Pancreas (tissue), 10 donors: ENCODE measurements around the gene OOSP2. TPM values are rescaled to one million over a fixed set of nuclear protein-coding genes. Genes with fewer than 3 reads are reported as not detected.
A peak's percentile ranks its signal among the peaks of the same experiment; 100 is the strongest.

ENCODE experiments used
- ATAC-seq, 4 donors: fragments of 200-7000 bp; cut with Tn5 transposase; one replicate each; pipeline versions ENCODE4 v1.8.0 to v1.9.1; 2020; ENCODE audit warnings: mild to moderate bottlenecking in 4 of 4, moderate library complexity in 4 of 4
- DNase-seq, 6 donors: peaks; one replicate each; pipeline ENCODE4 v3.0.0-alpha.2; 2020
- FAIRE-seq: peaks from 2 replicates; lab custom pipeline; 2012; peaks lifted over from hg19 to GRCh38; lab: Jason Lieb, UNC
- H3K27ac ChIP-seq, 4 donors: fragments of 200-600 bp; sonication (generic); 1 replicate in 3 of 4; 2 replicates in 1 of 4; pipeline versions ENCODE4 v1.5.0 to v1.8.0; 2020
- H3K27me3 ChIP-seq, 4 donors: fragments of 200-600 bp; one replicate each; pipeline ENCODE4 v1.8.0; 2021
- H3K36me3 ChIP-seq, 3 donors: fragments of 200-600 bp; sonication (generic) in 1 of 3; one replicate each; pipeline versions ENCODE4 v1.5.0 to v1.8.0; 2020 to 2021
- H3K4me1 ChIP-seq, 3 donors: fragments of 200-600 bp; one replicate each; pipeline ENCODE4 v1.8.0; 2021
- H3K4me3 ChIP-seq, 4 donors: fragments of 200-600 bp; sonication (generic) in 2 of 4; one replicate each; pipeline versions ENCODE4 v1.5.0 to v1.8.0; 2020 to 2021
- H3K9me3 ChIP-seq, 4 donors: fragments of 200-600 bp; one replicate each; pipeline ENCODE4 v1.8.0; 2021
- CTCF ChIP-seq, 4 donors: fragments of 200-600 bp; sonication (generic) in 3 of 4; IDR thresholded peaks; one replicate each; pipeline versions ENCODE4 v1.5.0 to v1.8.0; 2021; ENCODE audit warnings: antibody characterized with exemption in 4 of 4
- WGBS, 2 donors: extraction: QIAGEN DNeasy Blood & Tissue Kit; methylation state at CpG; one replicate each; pipeline ENCODE4 v1.1.7; 2013; 5-methylcytosine and 5-hydroxymethylcytosine counted together
- intact Hi-C, 3 donors: fragments of 100-400 bp; cut with DNase I; formaldehyde crosslinking; loops; one replicate each; pipeline versions ENCODE4 v1.11.1 to v1.14.2; 2022
- polyA plus RNA-seq, 2 donors: library from polyadenylated mRNA; stranded (reverse); fragments of 200-250 nt; gene quantifications; one replicate each; pipeline ENCODE4 v1.2.3, GENCODE V29; 2013
- total RNA-seq, 6 donors: library from RNA; stranded (reverse); fragmentation: NEBNext Ultra II Directional in 4 of 6; extraction: Animal tissue kit (Norgen Biotek cat#: 25700) in 4 of 6; gene quantifications; one replicate each; pipeline versions ENCODE4 v1.2.1 to v1.2.4, GENCODE V29; 2021 to 2023
- donor health status: healthy with polysubstance abuse.
- donor health status: DM: no; HTN: no; CAD: no; lungs with moderate emphysema.
- donor health status: DM: no; HTN: no; CAD: no.
- donor health status: control.
- donor health status: control.
- donor health status: Bipolar disorder and iron deficiency.
- donor health status: DM: yes; HTN: yes; CAD: no.
- donor health status: DM: no; HTN: no; CAD: no.
- donor health status: DM: no; HTN: no; CAD: no.
- donor health status: DM: yes; HTN: yes; CAD: no.

Gene OOSP2
- total and polyA plus RNA-seq, 8 donors, result not detected

GRCh38 chr11:60077216-60077817 lies 37.1 kb downstream of the OOSP2 start:
- no peak for FAIRE-seq
- ATAC-seq, result no peak
- Histone ChIP-seq H3K4me1 (no peaks in the 10 kb centered on the region), H3K27me3 (no peaks in the 10 kb centered on the region), H3K9me3 (no peaks in the 10 kb centered on the region), H3K4me3 (no peak overlapping the region), H3K27ac (no peak overlapping the region), H3K36me3 (no peaks in the 10 kb centered on the region)
- WGBS, 2 donors, result 78 to 82% methylated on average over 15 of the region's 15 CpGs
- no peak for DNase-seq
- TF ChIP-seq CTCF (IDR thresholded peaks at IDR 0.05), result no peak
- intact Hi-C loops, result no loop called here

- no peak overlapping the region for H3K4me3 ChIP-seq
- H3K4me1 ChIP-seq, result no peaks in the 10 kb centered on the region
- TF ChIP-seq CTCF (IDR thresholded peaks at IDR 0.05), result no peak
- WGBS, 2 donors, result 81 to 83% methylated on average over 1 of the region's 1 CpG
- no peaks in the 10 kb centered on the region for H3K27me3 ChIP-seq
- intact Hi-C loops, result no loop called here
- FAIRE-seq, result no peak
- no peak for DNase-seq
- no peaks in the 10 kb centered on the region for H3K36me3 ChIP-seq
- H3K9me3 ChIP-seq, result no peaks in the 10 kb centered on the region
- no peak for ATAC-seq
- H3K27ac ChIP-seq, result no peak overlapping the region
Observed at GRCh38 chr11:60077981-60078380, 37.8 kb downstream of the OOSP2 start.

GRCh38 chr11:60078745-60079144 lies 38.5 kb downstream of the OOSP2 start:
- no peak for TF ChIP-seq CTCF (IDR thresholded peaks at IDR 0.05)
- 50 to 60% methylated on average over 4 of the region's 4 CpGs for WGBS, 2 donors
- no peak overlapping the region for H3K4me3 ChIP-seq
- no peaks in the 10 kb centered on the region for H3K27me3 ChIP-seq
- H3K36me3 ChIP-seq, result no peaks in the 10 kb centered on the region
- intact Hi-C loops, result no loop called here
- H3K4me1 ChIP-seq, result no peaks in the 10 kb centered on the region
- ATAC-seq (no peak), DNase-seq (no peak), FAIRE-seq (no peak)
- no peak overlapping the region for H3K27ac ChIP-seq
- no peaks in the 10 kb centered on the region for H3K9me3 ChIP-seq

GRCh38 chr11:60080535-60080934 lies 40.3 kb downstream of the OOSP2 start:
- Histone ChIP-seq H3K4me3 (no peak overlapping the region), H3K36me3 (no peaks in the 10 kb centered on the region), H3K9me3 (no peaks in the 10 kb centered on the region), H3K27ac (no peak overlapping the region), H3K4me1 (no peaks in the 10 kb centered on the region), H3K27me3 (no peaks in the 10 kb centered on the region)
- no peak for DNase-seq
- TF ChIP-seq CTCF (IDR thresholded peaks at IDR 0.05), result no peak
- ATAC-seq, result no peak
- no peak for FAIRE-seq
- 49 to 55% methylated on average over 3 of the region's 3 CpGs for WGBS, 2 donors
- intact Hi-C loops, result no loop called here

- no peaks in the 10 kb centered on the region for H3K27me3 ChIP-seq
- FAIRE-seq, result no peak
- DNase-seq, result no peak
- TF ChIP-seq CTCF (IDR thresholded peaks at IDR 0.05), result no peak
- H3K4me3 ChIP-seq, result no peak overlapping the region
- WGBS, 2 donors, result 44 to 49% methylated on average over 3 of the region's 3 CpGs
- H3K4me1 ChIP-seq, result peaks cover 0 to 4% (median 0%) of the 10 kb centered on the region in 3 donors
- H3K9me3 ChIP-seq, result no peaks in the 10 kb centered on the region
- H3K27ac ChIP-seq, result no peak overlapping the region
- peak in 2 of 4 donors; percentile 15 to 32 for ATAC-seq
- H3K36me3 ChIP-seq, result no peaks in the 10 kb centered on the region
- intact Hi-C loops, result no loop called here
Observed at GRCh38 chr11:60084631-60085273, 44.5 kb downstream of the OOSP2 start.
